Activated CD4-positive, alpha-beta T cell treated with anti-CD3 and anti-CD28 coated beads for 4 hours (primary cell): Measurements from ENCODE around the gene CRHBP.
"Not testable (repeated sequence)": the region's sequence is repeated elsewhere in the genome, so short reads cannot be mapped to it uniquely, and the experiment has no call there.

Experiments used
- DNase-seq, 2 donors: peaks; one replicate each; pipeline ENCODE4 v3.0.0-alpha.2; 2020

CRHBP gene

DNA sequence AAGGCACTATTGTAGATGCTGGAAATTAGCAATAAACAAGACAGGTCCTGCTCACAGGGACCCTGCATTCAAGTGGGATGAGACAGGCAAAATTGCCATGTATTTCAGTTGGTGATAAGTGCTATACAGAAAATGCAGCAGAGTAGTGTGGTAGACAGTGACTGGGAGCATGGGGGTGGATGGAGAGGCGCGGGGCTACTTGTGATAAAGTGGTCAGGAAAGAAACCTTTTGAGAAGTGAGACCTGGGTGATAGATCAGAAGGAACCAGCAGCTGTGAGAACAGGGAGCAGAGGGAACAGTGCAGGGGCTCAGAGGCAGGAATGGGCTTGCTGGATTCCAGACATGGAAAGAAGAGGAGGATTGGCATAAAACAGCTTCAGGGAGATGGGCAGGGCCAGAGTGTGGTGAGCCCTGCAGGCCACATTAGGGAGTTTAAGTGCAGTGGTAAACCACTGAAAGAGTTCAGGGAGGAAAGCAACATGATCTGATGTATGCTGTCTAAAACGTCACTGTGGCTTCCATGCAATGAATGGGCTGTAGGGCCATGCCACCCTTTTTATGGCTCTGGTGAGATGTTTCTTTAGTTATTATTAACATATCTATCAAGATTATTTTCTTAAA is 7.3 kb downstream of the CRHBP start:
- DNase-seq, result no peak

DNA sequence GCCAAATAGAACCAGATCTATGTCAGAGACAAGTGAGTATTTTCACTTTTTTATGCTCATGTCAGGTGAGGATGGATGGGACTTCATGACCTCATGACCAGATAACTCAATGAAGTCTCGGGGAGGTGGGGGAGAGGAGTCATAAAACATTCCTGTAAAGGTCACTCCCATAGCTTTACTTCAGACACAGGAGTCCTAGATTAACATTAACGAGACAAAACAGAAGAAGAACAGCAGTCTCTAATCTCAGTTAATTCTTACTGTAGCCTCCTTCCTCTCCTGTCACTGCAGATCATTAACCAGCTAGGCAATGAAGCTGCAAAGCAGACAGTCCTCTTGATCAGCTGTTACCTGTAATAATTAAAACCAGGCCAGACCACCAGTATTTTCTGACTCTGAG is 11.2 kb downstream of the CRHBP start:
- no peak for DNase-seq

DNA sequence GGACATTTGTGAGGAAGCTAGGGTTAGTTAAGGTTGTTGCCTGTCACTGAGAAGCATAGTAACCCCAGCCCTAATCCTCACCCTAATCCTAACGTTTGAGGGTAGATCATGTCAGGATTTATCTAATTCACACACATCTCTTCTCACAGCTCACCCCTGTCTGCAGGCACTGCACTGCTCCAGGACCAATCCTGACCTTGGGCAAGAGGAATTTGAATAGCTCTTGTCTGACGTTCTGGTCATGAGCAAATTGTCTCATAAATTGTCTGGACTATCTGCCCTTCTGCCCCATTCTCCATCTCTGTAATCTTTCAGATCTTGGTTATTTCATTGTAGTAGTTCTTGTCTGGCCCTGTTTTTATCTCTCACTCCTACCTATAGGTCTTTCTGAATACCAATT is 18.7 kb downstream of the CRHBP start:
- DNase-seq, result no peak

DNA sequence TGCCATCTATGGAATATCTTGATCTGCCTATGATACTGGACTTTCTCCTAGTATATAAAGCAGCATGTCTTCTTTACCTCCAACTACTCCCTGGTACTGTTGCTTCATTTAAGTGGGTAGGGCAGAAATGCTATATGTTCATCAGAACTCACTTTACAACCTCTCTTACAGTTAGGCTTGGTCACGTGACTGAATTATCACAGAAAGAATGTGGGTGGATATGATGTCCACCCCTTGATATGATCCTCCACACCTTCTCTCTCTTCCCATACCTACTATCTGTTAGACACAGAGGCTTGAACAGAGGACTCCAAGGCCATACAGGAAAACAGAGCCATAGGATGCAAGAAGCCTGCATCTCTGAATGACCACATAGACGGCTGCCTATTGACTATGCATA is 19.8 kb downstream of the CRHBP start:
- no peak for DNase-seq

DNA sequence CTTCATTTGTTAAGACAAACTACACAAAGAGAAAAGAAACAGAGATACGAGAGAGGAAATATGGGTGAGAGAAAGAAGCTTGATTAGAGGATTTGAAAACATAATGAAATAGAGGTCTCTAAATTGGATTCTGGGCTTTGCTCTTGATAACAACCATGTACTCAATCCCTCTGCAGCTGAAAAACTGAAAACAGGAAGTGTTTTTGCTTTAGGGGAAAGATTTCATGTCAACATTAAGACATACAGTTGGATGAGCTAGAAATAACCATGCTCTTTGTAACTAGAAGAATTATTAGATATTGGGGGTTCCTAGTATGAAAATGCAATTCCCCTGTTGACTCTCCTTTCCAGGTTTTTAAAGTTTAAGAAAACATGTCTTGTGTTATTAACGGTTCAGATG is 21.9 kb downstream of the CRHBP start:
- DNase-seq, result no peak

DNA sequence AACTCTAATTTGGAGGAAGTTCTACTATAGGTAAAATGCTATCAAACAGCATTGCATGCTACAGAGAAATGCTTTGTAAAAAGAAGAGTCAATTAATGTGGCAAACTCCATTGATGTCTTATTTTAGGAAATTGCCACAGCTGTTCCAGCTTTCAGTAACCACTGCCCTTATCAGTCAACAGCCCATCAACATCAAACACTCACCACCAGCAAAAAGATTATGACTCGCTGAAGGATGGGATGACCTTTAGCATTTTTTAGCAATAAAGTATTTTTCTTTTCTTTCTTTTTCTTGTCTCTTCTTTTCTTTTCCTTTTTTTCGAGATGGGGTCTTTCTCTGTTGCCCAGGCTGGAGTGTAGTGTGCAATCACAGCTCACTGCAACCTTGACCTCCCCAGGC is 26.0 kb downstream of the CRHBP start:
- no peak for DNase-seq

DNA sequence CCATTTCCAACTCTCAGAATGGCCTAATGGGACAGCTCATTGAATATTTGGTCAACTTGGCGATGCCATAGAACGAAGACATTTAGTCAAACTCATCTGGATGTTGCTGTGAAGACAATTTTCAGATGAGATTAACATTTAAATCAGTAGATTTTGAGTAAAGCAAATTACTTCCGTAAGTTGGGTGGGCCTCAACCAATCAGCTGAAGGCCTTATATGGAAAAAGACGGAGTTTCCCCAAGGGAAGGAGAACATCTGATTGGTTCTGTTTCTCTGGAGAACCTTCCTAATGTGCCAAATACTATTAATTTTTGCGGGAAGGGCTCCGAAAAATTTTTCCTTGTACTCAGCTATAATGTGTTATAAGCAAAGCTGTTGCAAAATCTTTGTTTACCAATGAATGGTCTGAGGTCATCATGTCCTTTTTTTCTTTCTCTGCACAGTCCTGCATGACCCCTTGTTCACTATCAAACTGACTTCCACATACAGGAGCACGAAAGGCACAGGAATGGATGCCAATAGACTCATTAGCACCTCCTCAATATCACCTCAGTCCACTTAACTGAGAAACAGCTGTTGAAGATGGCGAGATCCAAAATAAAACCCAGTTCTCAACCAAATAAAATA is 27.8 kb downstream of the CRHBP start:
- no peak for DNase-seq

DNA sequence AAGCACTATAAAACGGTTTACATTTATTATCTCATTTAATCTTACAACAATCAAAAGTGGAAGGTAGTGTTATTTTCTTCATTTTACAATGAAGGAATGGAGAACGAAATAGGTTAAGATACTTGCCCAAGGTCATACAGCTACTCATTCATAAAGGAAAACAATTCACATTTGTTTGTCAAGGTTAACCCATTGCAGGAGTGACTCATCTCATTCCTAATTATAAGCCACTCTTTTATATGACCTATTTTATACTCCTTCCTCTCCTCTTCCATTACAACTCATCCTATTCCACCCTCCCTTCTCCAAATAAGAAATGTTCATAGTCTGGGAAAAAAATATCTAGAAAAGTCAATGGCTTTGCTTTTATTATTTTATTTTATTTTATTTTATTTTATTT is 29.6 kb downstream of the CRHBP start:
- DNase-seq, result no peak

DNA sequence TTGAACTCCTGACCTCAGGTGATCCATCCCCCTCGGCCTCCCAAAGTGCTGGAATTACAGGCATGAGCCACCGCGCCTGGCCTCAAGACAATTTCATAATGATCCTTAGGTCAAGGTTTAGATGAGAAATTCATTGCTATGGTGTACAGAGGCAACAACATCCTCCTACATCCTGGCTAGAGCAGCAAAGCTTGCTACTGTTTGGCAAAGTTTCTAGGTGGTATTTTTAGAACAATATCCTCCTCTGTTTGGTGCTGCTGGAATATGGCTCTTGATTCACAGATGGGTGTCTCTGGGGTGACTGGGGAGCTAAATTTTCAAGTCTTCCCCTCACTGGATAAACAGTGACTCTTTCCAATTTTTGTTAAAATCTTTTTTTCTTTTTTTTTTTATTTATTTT is 30.6 kb downstream of the CRHBP start:
- DNase-seq, result no peak

DNA sequence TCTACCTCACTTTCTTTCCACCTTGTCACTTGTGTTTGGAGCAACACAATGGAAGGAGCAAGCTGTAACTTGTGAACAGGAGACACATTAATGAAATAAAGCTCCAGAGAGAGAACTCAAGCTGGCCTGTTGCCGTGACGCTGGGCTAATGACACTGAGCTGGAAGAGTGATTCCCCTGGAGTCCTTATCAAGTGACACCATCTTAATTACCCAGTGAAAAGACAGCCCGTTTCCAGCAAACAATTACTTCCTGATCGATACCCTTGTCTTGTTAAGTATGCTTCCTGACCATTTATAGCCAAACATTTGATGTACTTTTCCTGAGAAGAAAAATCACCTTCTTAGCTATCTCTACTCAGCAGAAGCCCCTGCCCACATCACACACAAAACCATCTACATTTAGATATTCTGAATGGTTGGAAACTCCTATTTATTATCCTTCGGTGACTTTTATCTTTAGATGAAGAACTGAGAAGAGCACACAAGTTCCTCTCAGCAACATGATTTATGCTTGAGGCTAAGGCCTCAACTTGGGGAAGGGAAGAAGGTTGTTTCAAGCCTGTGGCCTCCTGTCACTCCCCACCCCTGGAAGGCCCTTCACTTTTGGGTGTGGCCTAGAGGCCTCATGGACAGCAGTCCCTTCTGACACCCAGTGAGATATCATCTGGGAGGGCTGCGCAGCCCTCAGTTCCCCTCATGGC is 34.1 kb downstream of the CRHBP start:
- DNase-seq, result no peak

DNA sequence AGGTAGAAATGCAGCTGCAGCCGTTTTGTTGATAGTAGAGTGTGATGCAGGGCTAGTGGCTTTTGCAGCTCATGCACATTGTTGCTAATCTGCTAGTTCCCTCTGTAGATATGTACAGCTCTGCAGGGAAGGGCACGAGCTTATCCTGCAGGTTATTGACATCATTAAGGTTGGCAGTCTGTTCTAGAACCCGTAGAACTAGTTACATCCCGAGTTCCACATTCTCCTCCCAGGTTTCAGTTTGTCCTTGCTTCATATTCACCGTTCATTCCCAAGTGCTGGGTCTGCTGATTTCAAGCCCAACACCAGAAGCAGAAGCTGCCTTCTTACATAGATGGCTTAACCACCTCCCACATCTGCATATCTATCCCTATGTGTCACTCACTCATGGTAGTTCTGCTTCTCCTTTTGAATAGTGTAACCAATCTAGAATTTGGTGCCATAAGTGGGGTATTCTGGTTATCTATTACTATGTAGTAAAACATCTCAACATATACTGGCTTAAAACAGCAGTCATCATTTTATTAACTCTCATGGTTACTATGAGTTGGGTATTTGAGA is 38.1 kb downstream of the CRHBP start:
- no peak for DNase-seq

DNA sequence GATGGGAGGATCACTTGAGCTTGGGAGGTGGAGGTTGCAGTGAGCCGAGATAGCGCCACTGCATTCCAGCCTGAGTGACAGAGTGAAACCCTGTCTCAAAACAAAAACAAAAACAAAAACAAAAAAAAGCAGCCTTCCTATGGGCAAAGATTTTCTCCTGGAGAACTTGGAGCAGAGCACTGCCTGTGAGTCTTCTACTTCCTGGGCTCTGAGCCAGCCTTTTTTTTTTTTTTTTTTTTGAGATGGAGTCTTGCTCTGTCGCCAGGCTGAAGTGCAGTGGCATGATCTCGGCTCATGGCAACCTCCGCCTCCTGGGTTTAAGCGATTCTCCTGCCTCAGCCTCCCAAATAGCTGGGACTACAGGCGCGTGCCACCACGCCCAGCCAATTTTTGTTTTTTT is 40.6 kb downstream of the CRHBP start:
- DNase-seq, result not testable (repeated sequence)

DNA sequence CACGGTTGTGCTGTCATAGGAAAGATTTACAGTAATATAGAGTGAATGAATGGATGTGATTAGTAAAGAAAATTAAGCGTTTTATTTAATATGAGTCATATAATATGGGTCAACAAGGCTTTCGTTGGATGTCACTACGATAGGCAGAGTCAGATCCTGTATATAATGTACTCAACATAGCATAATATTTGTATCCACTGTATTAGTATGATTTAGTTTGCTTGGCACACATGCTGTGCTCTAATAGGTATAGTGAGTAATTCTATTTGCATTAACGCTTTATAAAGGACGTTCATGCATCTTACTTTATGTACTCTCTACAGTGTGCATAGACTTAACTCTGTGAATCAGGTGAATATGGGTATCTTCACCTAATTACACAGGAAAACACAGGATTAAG is 41.5 kb downstream of the CRHBP start:
- DNase-seq, result no peak

DNA sequence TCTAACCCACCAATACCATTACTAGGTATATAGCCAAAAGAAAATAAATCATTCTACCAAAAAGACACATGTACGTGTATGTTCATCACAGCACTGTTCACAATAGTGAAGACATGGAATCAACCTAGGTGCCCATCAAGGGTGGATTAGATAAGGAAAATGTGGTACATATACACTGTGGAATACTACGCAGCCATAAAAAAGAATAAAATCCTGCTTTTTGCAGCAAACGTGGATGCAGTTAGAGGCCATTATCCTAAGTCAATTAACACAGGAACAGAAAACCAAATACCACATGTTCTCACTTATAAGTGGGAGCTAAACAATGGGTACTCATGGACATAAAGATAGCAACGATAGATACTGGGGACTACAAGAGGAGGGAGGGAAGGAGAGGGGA is 45.4 kb downstream of the CRHBP start:
- not testable (repeated sequence) for DNase-seq

DNA sequence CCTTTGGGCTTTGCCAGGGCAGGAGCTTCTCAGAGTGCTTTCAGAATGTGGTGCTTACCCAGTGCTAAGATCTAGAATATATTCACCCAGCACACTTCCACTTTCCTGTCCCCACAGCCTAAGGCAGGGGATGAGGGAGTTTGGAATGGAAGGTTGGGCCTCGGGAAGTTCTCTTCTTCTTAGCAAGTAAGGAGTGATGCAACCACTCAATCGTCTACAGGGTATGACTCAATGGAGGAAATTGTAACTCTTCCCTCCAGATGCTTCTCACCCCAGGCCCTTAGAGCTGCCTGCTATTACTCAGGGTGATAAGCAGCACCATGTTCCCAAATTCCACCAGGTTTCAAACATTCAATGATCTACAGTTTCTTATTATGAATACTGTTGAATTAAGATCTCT is 46.6 kb downstream of the CRHBP start:
- no peak for DNase-seq

DNA sequence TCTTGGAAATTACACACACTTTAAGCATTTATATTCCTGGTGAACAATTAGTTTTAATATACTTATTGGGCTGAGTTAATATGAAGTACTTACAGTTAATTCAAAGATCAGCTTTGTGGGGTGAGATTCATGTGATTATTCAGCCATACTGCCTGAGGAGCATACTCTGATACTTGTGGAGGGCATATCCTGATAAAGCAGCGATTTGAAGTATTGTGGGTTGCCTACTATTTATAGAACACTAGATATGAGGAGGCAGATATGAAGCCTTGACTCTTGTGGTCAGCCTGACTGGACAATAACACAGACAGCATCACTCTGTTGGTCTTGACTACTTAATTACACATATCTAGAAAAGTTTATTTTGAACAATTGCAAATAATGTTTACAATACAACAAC is 50.4 kb downstream of the CRHBP start:
- DNase-seq, result no peak

DNA sequence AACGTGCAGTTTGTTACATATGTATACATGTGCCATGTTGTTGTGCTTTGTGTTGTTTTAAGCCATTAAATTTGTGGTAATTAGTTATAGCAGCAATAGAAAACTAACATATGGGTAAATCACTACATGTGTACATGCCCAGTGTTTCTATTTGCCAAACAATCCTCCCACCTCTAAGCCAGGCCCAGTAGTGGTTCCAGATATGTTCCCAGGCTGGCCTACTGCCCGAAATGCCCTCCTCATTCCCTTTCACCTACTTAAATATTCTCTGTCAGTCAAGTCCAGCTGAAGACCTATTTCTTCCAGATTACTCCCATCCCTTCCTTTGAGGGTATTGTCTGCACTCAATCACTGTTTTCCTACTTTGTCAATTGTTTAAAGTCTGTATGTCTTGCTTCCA is 53.3 kb downstream of the CRHBP start:
- DNase-seq, result no peak

DNA sequence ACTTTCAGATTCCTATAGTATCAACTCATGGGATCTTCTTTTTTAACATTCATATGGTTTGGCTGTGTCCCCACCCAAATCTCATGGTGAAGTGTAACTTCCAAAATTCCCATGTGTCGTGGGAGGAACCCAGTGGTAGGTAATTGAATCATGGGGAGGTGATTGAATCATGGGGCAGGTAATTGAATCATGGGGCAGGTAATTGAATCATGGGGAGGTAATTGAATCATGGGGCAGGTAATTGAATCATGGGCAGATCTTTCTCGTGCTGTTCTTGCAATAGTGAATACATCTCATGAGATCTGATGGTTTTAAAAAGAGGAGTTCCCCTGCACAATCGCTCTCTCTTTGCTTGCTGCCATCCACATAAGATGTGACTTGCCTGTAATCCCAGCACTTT is 55.6 kb downstream of the CRHBP start:
- DNase-seq, result no peak

DNA sequence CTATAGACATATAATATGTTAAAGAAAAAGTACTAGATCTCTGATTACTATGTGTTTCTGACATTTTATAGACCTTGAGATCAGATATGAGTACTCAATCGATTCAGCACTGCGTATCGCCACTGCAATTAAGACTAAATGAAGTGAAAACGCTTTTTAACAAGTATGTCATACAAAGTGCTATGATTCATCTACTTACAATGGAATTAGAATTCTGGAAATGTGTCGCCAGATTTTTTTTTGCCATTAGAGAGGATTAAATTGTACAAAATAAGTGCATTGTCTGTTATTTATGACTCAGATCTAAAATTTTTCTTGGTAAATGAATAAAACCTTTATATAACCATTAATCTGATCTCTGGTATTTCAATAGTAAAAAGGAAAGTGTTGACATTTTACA is 57.4 kb downstream of the CRHBP start:
- no peak for DNase-seq

DNA sequence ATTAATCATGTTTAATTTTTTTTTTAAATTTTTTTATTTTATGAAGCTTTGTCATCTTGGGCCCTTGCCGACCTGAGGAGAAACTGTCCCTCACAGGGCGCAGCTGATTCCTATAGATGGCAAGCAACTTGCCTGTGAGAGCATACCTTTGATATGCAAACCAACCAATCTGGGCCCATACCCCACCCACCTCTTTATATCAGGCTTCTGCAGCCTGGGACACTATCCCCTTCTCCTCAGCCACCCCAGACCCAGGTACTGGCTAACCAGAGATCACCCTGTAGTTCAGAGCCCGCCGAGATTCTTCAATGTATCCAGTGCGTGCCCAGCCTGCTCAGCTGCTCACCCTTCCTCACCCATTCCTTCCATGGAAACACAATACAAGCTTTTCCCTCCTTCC is 58.7 kb downstream of the CRHBP start:
- no peak for DNase-seq

DNA sequence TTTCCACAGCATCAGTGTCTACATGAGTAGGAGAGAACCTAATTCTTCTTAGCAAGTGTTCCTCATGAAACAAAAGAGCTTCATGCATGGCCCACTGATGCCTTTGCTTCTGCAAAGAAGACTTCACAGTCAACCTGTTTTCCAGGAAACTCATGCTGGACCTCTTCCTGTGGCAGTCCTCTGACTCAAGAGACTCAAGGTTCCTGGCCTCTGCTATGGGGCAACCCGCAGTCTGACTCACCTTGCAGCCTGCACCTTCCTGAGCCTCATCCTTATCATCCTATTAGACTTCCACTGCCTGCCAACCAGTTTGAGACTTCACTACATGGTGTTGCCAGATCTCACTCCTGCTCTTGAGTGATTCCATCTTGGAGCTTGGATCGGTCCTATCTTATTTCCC is 59.8 kb downstream of the CRHBP start:
- DNase-seq, result no peak

DNA sequence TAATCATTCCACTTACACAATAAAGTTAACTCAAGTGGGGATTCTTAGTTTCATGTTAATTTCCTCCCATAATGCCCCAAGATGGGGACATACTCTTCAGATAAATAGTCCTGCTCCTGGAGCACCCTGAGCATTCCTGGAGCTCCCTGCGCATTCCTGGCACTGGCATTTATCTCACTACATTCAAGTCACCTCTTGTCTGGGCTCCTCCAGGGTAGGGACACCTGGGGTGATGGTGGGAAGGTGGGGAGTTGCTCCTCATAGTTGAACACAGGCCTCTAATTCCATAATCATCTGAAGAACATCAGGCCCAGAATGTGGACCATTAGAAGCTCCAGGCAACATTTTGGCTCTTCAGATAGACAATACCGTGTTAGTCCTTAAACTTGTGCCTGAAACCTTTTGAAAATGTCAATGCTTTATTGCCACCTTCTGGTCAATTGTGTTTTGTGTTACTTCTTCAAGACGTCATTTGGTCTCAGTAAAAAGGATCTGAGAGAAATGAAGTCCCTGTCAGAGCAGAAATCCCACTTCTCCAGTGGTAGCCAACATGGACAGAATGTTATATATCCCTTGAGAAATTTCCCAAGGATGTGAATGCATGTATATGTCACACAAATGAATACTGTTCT is 63.2 kb downstream of the CRHBP start:
- DNase-seq, result no peak

DNA sequence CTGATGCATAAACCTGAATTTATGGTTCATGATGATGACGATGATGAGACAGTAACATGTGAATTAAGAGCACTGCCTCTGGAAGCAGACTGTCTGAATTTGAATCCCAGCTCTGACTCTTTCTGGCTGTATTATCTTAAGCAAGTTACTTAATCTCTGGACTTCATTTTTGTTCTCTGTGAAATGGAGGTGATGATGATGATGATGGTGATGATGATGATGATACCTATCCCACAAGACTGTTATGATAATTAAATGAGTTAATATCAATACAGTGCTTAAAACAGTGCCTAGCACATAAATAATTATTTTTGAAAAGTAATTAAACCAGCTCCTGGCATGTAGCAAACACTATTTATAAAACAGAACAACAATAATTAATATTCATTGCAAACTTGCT is 64.1 kb downstream of the CRHBP start:
- DNase-seq, result no peak

DNA sequence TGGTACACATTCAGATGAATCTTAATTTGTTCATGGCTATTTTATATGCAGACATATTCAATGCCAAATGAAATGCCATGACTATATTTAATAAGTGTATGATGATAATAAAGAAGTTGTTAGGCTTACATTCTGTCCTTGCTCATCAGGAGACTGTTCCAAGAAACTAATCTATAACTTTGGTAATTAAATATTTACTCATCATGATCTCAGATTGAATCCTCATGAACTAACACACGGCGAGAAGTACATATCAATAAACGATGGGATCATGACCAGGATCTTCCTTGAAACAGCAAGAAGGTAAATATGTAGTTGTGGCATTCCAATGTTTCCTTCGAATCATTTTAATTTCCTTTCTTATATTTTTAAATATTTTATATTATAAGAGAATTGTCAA is 64.8 kb downstream of the CRHBP start:
- DNase-seq, result no peak
